HFF-Myc (cell line): ENCODE results near the gene PCSK1N.

Experiments
- DNase-seq: peaks from one replicate; pipeline ENCODE4 v3.0.0-alpha.2; 2011; ENCODE audit warnings: low read depth; ENCODE audit errors: extremely low read depth
- H3K4me3 ChIP-seq: replicated peaks from 2 replicates; pipeline ENCODE4 v1.5.1; 2011; ENCODE audit warnings: low read depth, mild to moderate bottlenecking, control low read depth, low read length
- CTCF ChIP-seq: IDR thresholded peaks from 2 replicates; pipeline ENCODE4 v1.5.1; 2012; ENCODE audit warnings: mild to moderate bottlenecking, low read depth, low read length, control low read depth; ENCODE audit errors: missing control alignments

Gene PCSK1N

GRCh38 chrX:48787505-48788443 is 47.6 kb downstream of the PCSK1N start:
- TF ChIP-seq CTCF: no peak
- DNase-seq: no peak
- no peak overlapping the region for H3K4me3 ChIP-seq

- no peak for TF ChIP-seq CTCF
- no peak for DNase-seq
- H3K4me3 ChIP-seq: no peak overlapping the region
Observed at GRCh38 chrX:48786825-48787504, 48.4 kb downstream of the PCSK1N start.

- DNase-seq: no peak
- no peak for TF ChIP-seq CTCF
- H3K4me3 ChIP-seq: no peak within 1 kb of the TSS
Observed at GRCh38 chrX:48786341-48786800, 49.0 kb downstream of the PCSK1N start, which contains the start of gene GATA1. Gene GATA1 (plus strand): TSS chrX:48786590. CDS start chrX:48791110, 4,520 bp downstream.

- H3K4me3 ChIP-seq: no peak overlapping the region
- DNase-seq: no peak
- no peak for TF ChIP-seq CTCF
Observed at GRCh38 chrX:48785540-48786214, 49.7 kb downstream of the PCSK1N start.

GRCh38 chrX:48785186-48785539 is 50.2 kb downstream of the PCSK1N start:
- DNase-seq: no peak
- TF ChIP-seq CTCF: no peak
- H3K4me3 ChIP-seq: no peak overlapping the region

GRCh38 chrX:48784726-48785125 is 50.7 kb downstream of the PCSK1N start:
- DNase-seq: no peak
- H3K4me3 ChIP-seq: no peak overlapping the region
- no peak for TF ChIP-seq CTCF
